MCF 10A (cell line): ENCODE results near the gene GALNT10. TPM values are rescaled to one million over a fixed set of nuclear protein-coding genes. Genes with fewer than 3 reads are reported as not detected.

ENCODE experiments used
- BruUV-seq: library from RNA; stranded (reverse); fragments of 400-500 nt; replicated peaks from 2 replicates; lab custom pipeline; 2021; lab: Mats Ljungman, UMichigan
- CTCF ChIA-PET: fragments of 300-600 bp; sonication (Branson Sonifier 250); formaldehyde crosslinking; extraction: SDS; loops from one replicate; lab custom pipeline; 2021; ENCODE audit warnings: antibody characterized with exemption, inconsistent platforms; lab: Yijun Ruan, JAX
- POLR2A ChIA-PET: fragments of 300-600, 350-650 bp; sonication (Branson Sonifier 250); formaldehyde crosslinking; extraction: SDS; loops from one replicate; lab custom pipeline; 2020; ENCODE audit warnings: antibody characterized with exemption, inconsistent platforms; lab: Yijun Ruan, JAX
- DNase-seq: peaks from one replicate; pipeline ENCODE4 v3.0.0-alpha.2; 2018; ENCODE audit not compliant: unreplicated experiment
- H3K27ac Mint-ChIP-seq: one replicate; pipeline ENCODE4 v1.8.0; 2022; ENCODE audit warnings: mild to moderate bottlenecking, low read depth, mixed read lengths; ENCODE audit not compliant: unreplicated experiment
- H3K27me3 Mint-ChIP-seq: one replicate; pipeline ENCODE4 v1.8.0; 2022; ENCODE audit warnings: mixed read lengths; ENCODE audit not compliant: insufficient read depth, unreplicated experiment
- H3K36me3 Mint-ChIP-seq: one replicate; pipeline ENCODE4 v1.8.0; 2022; ENCODE audit warnings: mild to moderate bottlenecking, moderate library complexity, mixed read lengths; ENCODE audit not compliant: insufficient read depth, unreplicated experiment
- H3K4me1 Mint-ChIP-seq: one replicate; pipeline ENCODE4 v1.8.0; 2022; ENCODE audit warnings: mixed read lengths; ENCODE audit not compliant: insufficient read depth, unreplicated experiment
- H3K4me3 Mint-ChIP-seq: one replicate; pipeline ENCODE4 v1.8.0; 2022; ENCODE audit warnings: mild to moderate bottlenecking, moderate library complexity, mixed read lengths; ENCODE audit not compliant: unreplicated experiment
- H3K9me3 Mint-ChIP-seq: one replicate; pipeline ENCODE4 v1.8.0; 2022; ENCODE audit warnings: mixed read lengths; ENCODE audit not compliant: unreplicated experiment
- CTCF ChIP-seq: fragments of 200-600 bp; IDR thresholded peaks from one replicate; pipeline ENCODE4 v1.8.0; 2022; ENCODE audit warnings: antibody characterized with exemption, mild to moderate bottlenecking; ENCODE audit not compliant: unreplicated experiment
- intact Hi-C: fragments of 100-400 bp; cut with micrococcal nuclease; formaldehyde crosslinking; loops from 2 replicates; pipeline ENCODE4 v1.14.1; 2022
- total RNA-seq: library from RNA; stranded (reverse); gene quantifications from 2 replicates; pipeline ENCODE4 v1.2.3, GENCODE V29; 2022

The GALNT10 gene
- total RNA-seq, 1 experiment from 2014 or later, result 57.4 TPM

GRCh38 chr5:154342963-154343362 is 152.4 kb downstream of the GALNT10 start:
- no TSS peak for BruUV-seq
- H3K27me3 Mint-ChIP-seq, result no peaks in the 10 kb centered on the region

GRCh38 chr5:154344461-154344860 is 153.9 kb downstream of the GALNT10 start:
- Mint-ChIP-seq H3K36me3 (no peaks in the 10 kb centered on the region), H3K9me3 (no peaks in the 10 kb centered on the region), H3K4me1 (no peaks in the 10 kb centered on the region), H3K27me3 (no peaks in the 10 kb centered on the region), H3K4me3 (no peak overlapping the region), H3K27ac (no peak overlapping the region)
- intact Hi-C loops, result no loop called here
- ChIA-PET POLR2A (interaction anchor here (0.6 kb wide), 2 partner anchors 11 to 36 kb away, joined by 3 to 4 read pairs; no protein-coding TSS in a partner anchor), CTCF (interaction anchor here (0.6 to 1.2 kb wide), 3 partner anchors 33 to 165 kb away, joined by 3 to 6 read pairs (median 3); no protein-coding TSS in a partner anchor)
- no peak for TF ChIP-seq CTCF
- no TSS peak for BruUV-seq
- DNase-seq, result no peak

More at GRCh38 chr5:154342963-154343362, 152.4 kb downstream of the GALNT10 start:
- TF ChIP-seq CTCF, result no peak
- intact Hi-C loops, result no loop called here
- no peak for DNase-seq
- CTCF ChIA-PET, result interaction anchor here (1.6 kb wide), 1 partner anchor 61 kb away, joined by 5 read pairs; no protein-coding TSS in a partner anchor
- H3K27ac Mint-ChIP-seq, result no peak overlapping the region
- H3K36me3 Mint-ChIP-seq, result no peaks in the 10 kb centered on the region
- no peaks in the 10 kb centered on the region for H3K4me1 Mint-ChIP-seq
- no peak overlapping the region for H3K4me3 Mint-ChIP-seq
- no peaks in the 10 kb centered on the region for H3K9me3 Mint-ChIP-seq
- POLR2A ChIA-PET, result no interaction called here

- BruUV-seq, result no TSS peak
- Mint-ChIP-seq H3K27ac (no peak overlapping the region), H3K4me3 (no peak overlapping the region), H3K36me3 (no peaks in the 10 kb centered on the region), H3K4me1 (no peaks in the 10 kb centered on the region), H3K27me3 (no peaks in the 10 kb centered on the region), H3K9me3 (no peaks in the 10 kb centered on the region)
- ChIA-PET CTCF (interaction anchor here (0.7 to 1.2 kb wide), 4 partner anchors 34 to 318 kb away, joined by 3 read pairs; no protein-coding TSS in a partner anchor), POLR2A (no interaction called here)
- intact Hi-C loops, result no loop called here
- DNase-seq, result no peak
- no peak for TF ChIP-seq CTCF
Observed at GRCh38 chr5:154345255-154345952, 154.9 kb downstream of the GALNT10 start.

GRCh38 chr5:154346427-154346826 is 155.9 kb downstream of the GALNT10 start:
- Mint-ChIP-seq H3K9me3 (no peaks in the 10 kb centered on the region), H3K36me3 (no peaks in the 10 kb centered on the region), H3K4me3 (no peak overlapping the region), H3K4me1 (peaks cover 2% of the 10 kb centered on the region), H3K27ac (no peak overlapping the region), H3K27me3 (no peaks in the 10 kb centered on the region)
- no TSS peak for BruUV-seq
- ChIA-PET CTCF (interaction anchor here (0.7 to 1.2 kb wide), 4 partner anchors 33 to 188 kb away, joined by 3 to 5 read pairs (median 4); no protein-coding TSS in a partner anchor), POLR2A (no interaction called here)
- intact Hi-C loops, result no loop called here
- no peak for DNase-seq
- TF ChIP-seq CTCF, result no peak
